ENCODE data around the gene OR1J4. TPM values are rescaled to one million over a fixed set of nuclear protein-coding genes. Genes with fewer than 3 reads are reported as not detected.

The OR1J4 gene
- total RNA-seq, 3 donors from 2014 or later (not counting 1 experiment from before 2014, with no cell fraction given): not detected

GRCh38 chr9:122561446-122561845, 42.5 kb downstream of the OR1J4 start:
- H3K36me3 ChIP-seq (ENCODE audit: control insufficient read depth, insufficient read depth, low read length): no peaks in the 10 kb centered on the region
- Mint-ChIP-seq H3K27me3 (ENCODE audit: low read depth in 2 of 2) (peaks cover 11 to 12% of the 10 kb centered on the region in 2 donors), H3K9me3 (peaks cover 2 to 3% of the 10 kb centered on the region in 2 donors), H3K4me3 (no peak overlapping the region), H3K4me1 (no peaks in the 10 kb centered on the region), H3K27ac (no peak overlapping the region), H3K36me3 (no peaks in the 10 kb centered on the region)
- intact Hi-C loops (cut with micrococcal nuclease): no loop called here
- peaks cover 5% of the 10 kb centered on the region for H3K27me3 ChIP-seq (ENCODE audit: control insufficient read depth, insufficient read depth, low read length)
- DNase-seq (no peak), ATAC-seq (no peak)
- no peak overlapping the region for H3K4me3 ChIP-seq (ENCODE audit: low read length)
- no peak for TF ChIP-seq CTCF (IDR thresholded peaks at IDR 0.05)
- WGBS (ENCODE audit: insufficient coverage): 77% methylated on average over 4 of the region's 4 CpGs
- no peaks in the 10 kb centered on the region for H3K4me1 ChIP-seq (ENCODE audit: control insufficient read depth, insufficient read depth, low read length)
- no peak overlapping the region for H3K27ac ChIP-seq (ENCODE audit: low read length)
- H3K9me3 ChIP-seq (ENCODE audit: control insufficient read depth, insufficient read depth, low read length): no peaks in the 10 kb centered on the region

DNA sequence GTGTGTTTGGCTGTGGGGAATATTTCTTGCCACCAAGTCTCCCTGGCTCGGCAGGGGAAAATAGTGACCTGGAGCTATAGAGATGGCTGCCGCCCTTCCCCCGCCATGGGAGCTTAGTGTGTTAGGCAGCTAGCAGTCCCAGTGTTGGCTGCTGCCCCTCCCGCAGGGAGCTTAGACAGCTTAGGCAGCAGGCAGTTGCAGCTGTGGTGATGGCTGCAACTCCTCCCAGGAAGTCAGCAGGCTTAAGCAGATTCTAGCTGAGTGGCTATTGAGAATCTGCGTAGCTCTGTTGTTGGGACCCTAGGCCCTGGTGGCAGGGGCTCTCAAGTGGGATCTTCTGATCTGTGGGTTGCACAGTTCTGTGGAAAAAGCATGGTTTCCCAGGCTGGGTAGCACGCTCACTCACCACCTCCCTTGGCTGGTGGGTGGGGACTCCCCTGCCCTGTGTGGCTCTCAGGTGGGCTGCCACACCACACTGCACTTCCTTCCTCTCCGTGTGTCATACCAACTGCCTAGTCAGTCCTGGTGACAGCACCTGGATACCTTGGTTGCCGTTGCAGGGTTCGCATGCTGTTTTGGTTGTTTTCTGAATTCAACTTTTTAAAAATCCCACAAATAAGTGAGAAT, 43.3 kb downstream of the OR1J4 start:
- H3K4me3 ChIP-seq (ENCODE audit: low read length): no peak overlapping the region
- intact Hi-C loops (cut with micrococcal nuclease): no loop called here
- WGBS (ENCODE audit: insufficient coverage): 54% methylated on average over 9 of the region's 9 CpGs
- Mint-ChIP-seq H3K4me3 (no peak overlapping the region), H3K9me3 (peaks cover 2 to 3% of the 10 kb centered on the region in 2 donors), H3K4me1 (no peaks in the 10 kb centered on the region), H3K36me3 (no peaks in the 10 kb centered on the region), H3K27me3 (ENCODE audit: low read depth in 2 of 2) (peaks cover 11 to 12% of the 10 kb centered on the region in 2 donors), H3K27ac (no peak overlapping the region)
- H3K27me3 ChIP-seq (ENCODE audit: control insufficient read depth, insufficient read depth, low read length): peaks cover 5% of the 10 kb centered on the region
- no peak overlapping the region for H3K27ac ChIP-seq (ENCODE audit: low read length)
- no peaks in the 10 kb centered on the region for H3K4me1 ChIP-seq (ENCODE audit: control insufficient read depth, insufficient read depth, low read length)
- no peak for TF ChIP-seq CTCF (IDR thresholded peaks at IDR 0.05)
- no peaks in the 10 kb centered on the region for H3K36me3 ChIP-seq (ENCODE audit: control insufficient read depth, insufficient read depth, low read length)
- H3K9me3 ChIP-seq (ENCODE audit: control insufficient read depth, insufficient read depth, low read length): no peaks in the 10 kb centered on the region
- DNase-seq: peak in 1 of 2 donors; percentile 16
- no peak for ATAC-seq

- whole genome bisulfite sequencing (ENCODE audit: insufficient coverage): 88% methylated on average over 4 of the region's 4 CpGs
- H3K4me3 ChIP-seq (ENCODE audit: low read length): no peak overlapping the region
- ATAC-seq: no peak
Measured at GRCh38 chr9:122567901-122568300, 49.0 kb downstream of the OR1J4 start.

More at GRCh38 chr9:122567901-122568300, 49.0 kb downstream of the OR1J4 start:
- intact Hi-C loops (cut with micrococcal nuclease): no loop called here
- Mint-ChIP-seq H3K4me3 (no peak overlapping the region), H3K27me3 (ENCODE audit: low read depth in 2 of 2) (peaks cover 0 to under 1% of the 10 kb centered on the region in 2 donors), H3K9me3 (no peaks in the 10 kb centered on the region), H3K27ac (no peak overlapping the region), H3K4me1 (no peaks in the 10 kb centered on the region), H3K36me3 (no peaks in the 10 kb centered on the region)
- H3K36me3 ChIP-seq (ENCODE audit: control insufficient read depth, insufficient read depth, low read length): no peaks in the 10 kb centered on the region
- no peak overlapping the region for H3K27ac ChIP-seq (ENCODE audit: low read length)
- H3K27me3 ChIP-seq (ENCODE audit: control insufficient read depth, insufficient read depth, low read length): peaks cover 5% of the 10 kb centered on the region
- no peak for TF ChIP-seq CTCF (IDR thresholded peaks at IDR 0.05)
- no peaks in the 10 kb centered on the region for H3K9me3 ChIP-seq (ENCODE audit: control insufficient read depth, insufficient read depth, low read length)
- no peaks in the 10 kb centered on the region for H3K4me1 ChIP-seq (ENCODE audit: control insufficient read depth, insufficient read depth, low read length)
- DNase-seq: no peak

Other genes with a start within 250 kb of the OR1J4 start
- gene PTGS1, start 148.1 kb upstream of the OR1J4 start, total RNA-seq: 10 to 100 TPM in 1 of 3 donors, 1 to 10 TPM in 2; 2.1 to 11.3 (median 9.2) TPM
- gene OR1J1, start 41.2 kb upstream of the OR1J4 start, total RNA-seq: not detected
- gene OR1J2, start 8.3 kb upstream of the OR1J4 start, total RNA-seq: not detected
- gene OR1N1, start 8.2 kb downstream of the OR1J4 start, total RNA-seq: not detected
- not detected for gene OR1N2, start 34.0 kb downstream of the OR1J4 start, total RNA-seq
- gene OR1L8, start 64.2 kb downstream of the OR1J4 start, total RNA-seq: under 1 TPM in 1 of 3 donors, not detected in 2; 0.40 TPM
- gene OR1Q1, start 95.6 kb downstream of the OR1J4 start, total RNA-seq: not detected
- 1 to 10 TPM in 1 of 3 donors, under 1 TPM in 1, not detected in 1; 0.75 to 1.1 TPM for gene OR1B1, start 138.5 kb downstream of the OR1J4 start, total RNA-seq
- not detected for gene OR1L1, start 142.6 kb downstream of the OR1J4 start, total RNA-seq
- gene OR1L3, start 156.0 kb downstream of the OR1J4 start, total RNA-seq: not detected
- not detected for gene OR1L4, start 204.8 kb downstream of the OR1J4 start, total RNA-seq
- not detected for gene OR1L6, start 223.2 kb downstream of the OR1J4 start, total RNA-seq